GM19328 (cell line): ENCODE measurements around the gene SAE1.
"Not testable (repeated sequence)": the region's sequence is repeated elsewhere in the genome, so short reads cannot be mapped to it uniquely, and the experiment has no call there.

ENCODE experiments used
- ATAC-seq: cut with Tn5 transposase; IDR thresholded peaks from one replicate; pipeline ENCODE4 v1.9.1; 2021; ENCODE audit warnings: mild to moderate bottlenecking, moderate library complexity; ENCODE audit not compliant: unreplicated experiment

SAE1 gene

DNA sequence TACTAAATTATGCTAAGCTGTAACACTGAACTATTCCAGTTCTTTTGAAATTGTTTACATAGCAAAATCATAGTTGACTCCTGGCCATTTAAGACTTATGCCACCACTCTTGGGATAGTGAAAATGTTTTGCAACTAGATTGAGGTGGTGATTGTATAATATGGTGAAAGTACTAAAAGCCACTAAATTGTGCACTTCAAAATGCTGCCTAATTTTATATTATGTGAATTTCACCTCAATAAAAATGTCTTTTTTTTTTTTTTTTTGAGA lies 5.0 kb upstream of the SAE1 start:
- no peak for ATAC-seq

- ATAC-seq, result no peak
These were observed 1.1 kb upstream of the SAE1 start for GRCh38 chr19:47129579-47129978.

GRCh38 chr19:47130120-47130588 lies 481 bp upstream of the SAE1 start:
- no peak for ATAC-seq

- ATAC-seq, result no peak
These were observed 1.7 kb downstream of the SAE1 start for GRCh38 chr19:47132194-47132852.

- ATAC-seq, result no peak
These were observed 2.4 kb downstream of the SAE1 start for GRCh38 chr19:47133021-47133471.

GRCh38 chr19:47134545-47134944 lies 3.9 kb downstream of the SAE1 start:
- ATAC-seq, result no peak

GRCh38 chr19:47135156-47135555 lies 4.5 kb downstream of the SAE1 start:
- no peak for ATAC-seq

DNA sequence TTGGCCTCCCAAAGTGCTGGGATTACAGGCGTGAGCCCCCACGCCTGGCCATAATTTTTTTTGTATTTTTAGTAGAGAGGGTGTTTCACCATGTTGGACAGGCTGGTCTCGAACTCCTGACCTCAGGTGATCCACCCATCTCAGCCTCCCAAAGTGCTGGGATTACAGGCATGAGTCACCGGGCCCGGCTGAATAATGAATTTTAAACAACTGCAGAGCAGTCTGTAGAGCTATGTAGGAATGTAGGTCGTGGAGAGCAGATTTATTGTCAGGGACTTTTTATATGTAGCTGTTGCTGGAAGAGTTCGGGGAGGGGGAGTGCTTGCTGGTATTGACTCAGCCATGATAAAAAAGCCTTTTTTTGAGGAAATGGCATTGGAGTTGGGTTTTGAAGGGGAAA lies 10.6 kb downstream of the SAE1 start:
- not testable (repeated sequence) for ATAC-seq

DNA sequence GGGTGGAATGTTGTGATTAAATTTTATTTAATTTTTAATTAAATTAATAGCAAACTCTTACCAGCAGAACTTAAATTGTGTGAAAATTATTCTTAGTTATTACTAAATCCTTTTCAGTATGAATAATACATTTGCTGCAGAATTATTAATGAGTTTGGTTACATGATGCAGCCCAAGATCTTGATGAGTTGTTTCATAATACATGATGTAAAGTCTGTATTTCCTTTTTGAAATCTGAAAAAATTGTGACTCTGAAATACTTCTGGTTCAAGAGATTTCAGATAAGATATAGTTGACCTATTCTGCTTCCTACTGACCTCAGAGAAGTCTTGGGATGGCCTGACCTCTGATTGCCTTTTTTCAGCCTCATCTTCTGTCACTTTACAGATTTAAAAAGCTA lies 11.1 kb downstream of the SAE1 start:
- ATAC-seq, result no peak

- no peak for ATAC-seq
These were observed 12.1 kb downstream of the SAE1 start for GRCh38 chr19:47142779-47143178.

GRCh38 chr19:47143322-47144073 lies 12.9 kb downstream of the SAE1 start:
- ATAC-seq, result no peak

DNA sequence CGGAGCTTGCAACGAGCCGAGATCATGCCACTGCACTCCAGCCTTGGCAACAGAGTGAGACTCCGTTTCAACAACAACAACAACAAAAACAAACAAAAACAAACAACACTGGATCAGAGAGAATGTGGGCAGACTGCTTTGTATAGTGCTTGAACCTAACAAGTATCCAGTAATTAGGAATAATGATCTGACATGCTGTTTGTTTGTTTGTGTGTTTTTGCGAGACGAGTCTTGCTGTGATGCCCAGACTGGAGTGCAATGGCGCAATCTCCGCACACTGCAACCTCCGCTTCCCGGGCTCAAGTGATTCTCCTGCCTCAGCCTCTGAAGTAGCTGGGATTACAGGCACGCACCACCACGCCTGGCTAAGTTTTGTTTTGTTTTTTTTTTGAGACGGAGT lies 14.0 kb downstream of the SAE1 start:
- no peak for ATAC-seq

GRCh38 chr19:47145639-47146486 lies 15.2 kb downstream of the SAE1 start:
- ATAC-seq, result no peak

GRCh38 chr19:47146920-47147319 lies 16.3 kb downstream of the SAE1 start:
- no peak for ATAC-seq

- no peak for ATAC-seq
These were observed 21.0 kb downstream of the SAE1 start for GRCh38 chr19:47151627-47152026.

- ATAC-seq, result no peak
These were observed 21.6 kb downstream of the SAE1 start for GRCh38 chr19:47152205-47152604.

DNA sequence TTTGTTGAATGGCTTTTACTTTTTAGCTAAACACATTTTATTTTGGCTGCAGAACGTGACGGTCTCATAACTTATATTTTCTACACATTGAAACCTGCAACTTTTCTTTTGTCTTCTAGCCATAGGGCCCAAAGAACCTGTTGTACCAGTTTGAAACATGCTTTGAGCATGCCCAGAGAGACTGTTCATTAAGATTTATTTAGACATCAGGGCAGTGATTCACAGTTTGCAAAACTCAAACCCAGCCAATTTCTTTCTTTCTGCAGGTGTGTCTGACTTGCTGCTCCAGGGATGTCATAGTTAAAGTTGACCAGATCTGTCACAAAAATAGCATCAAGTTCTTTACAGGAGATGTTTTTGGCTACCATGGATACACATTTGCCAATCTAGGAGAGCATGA lies 22.0 kb downstream of the SAE1 start:
- ATAC-seq, result no peak

DNA sequence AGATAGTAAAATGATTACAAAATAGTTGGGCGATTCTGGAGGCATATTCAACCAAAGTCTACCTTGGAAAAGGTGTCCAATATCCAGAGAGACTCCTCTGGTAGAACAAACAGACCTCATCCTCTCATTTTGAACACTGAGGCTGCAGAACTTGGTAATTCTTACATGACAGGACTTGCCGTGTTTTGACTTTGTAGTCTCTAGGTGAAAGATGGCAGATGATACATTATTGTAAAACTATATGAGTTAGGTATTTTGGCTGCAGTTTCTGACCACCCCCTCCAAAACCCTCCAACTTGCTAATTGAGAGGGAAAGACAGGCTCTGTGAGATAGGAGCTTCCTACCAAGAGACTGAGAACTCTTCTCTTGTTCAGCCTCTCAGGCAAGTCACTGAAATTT lies 22.6 kb downstream of the SAE1 start:
- no peak for ATAC-seq

- ATAC-seq, result no peak
These were observed 24.5 kb downstream of the SAE1 start for GRCh38 chr19:47155148-47155547.

DNA sequence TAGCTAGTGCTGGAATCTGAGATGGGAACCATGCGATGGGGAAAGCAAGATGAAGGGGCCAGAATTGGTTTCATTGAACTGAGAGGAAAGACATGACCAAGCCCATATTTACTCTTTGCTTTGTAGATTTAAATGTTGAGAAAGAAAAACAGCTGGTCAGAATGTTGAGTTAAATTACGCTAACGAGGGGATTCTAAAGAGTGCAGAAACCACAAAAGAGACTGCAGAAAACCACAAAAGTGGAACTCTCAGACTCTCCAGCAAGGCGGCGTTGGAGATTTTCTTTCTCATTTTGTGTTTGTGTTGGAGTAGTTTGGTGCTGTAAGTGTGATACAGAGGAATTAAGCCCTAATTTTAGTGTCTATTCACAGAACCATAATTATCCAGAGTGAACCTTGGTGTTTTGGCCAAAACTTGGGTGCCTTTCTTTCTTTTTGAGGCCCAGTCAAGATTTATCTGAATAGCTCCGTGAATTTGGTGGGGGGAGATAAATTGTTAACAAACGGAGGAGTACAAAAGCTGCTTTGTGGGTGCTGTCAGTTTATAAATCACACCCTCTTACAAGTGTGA lies 26.3 kb downstream of the SAE1 start:
- no peak for ATAC-seq
